GDM1 (cell line): ENCODE measurements around the gene CLDN17.

Experiments
- DNase-seq: peaks from one replicate; lab custom pipeline; 2025; lab: John Stamatoyannopoulos, UW

Gene CLDN17

GRCh38 chr21:30117631-30118030 lies 49.0 kb downstream of the CLDN17 start:
- no peak for DNase-seq

- no peak for DNase-seq
Measured at GRCh38 chr21:30116479-30116878, 50.1 kb downstream of the CLDN17 start.
